Activated naive CD4-positive, alpha-beta T cell (primary cell): ENCODE data around the gene IFI27L1.

ENCODE experiments used
- DNase-seq, 4 experiments: peaks; one replicate each; lab custom pipeline; 2025; lab: John Stamatoyannopoulos, UW

Gene IFI27L1

DNA sequence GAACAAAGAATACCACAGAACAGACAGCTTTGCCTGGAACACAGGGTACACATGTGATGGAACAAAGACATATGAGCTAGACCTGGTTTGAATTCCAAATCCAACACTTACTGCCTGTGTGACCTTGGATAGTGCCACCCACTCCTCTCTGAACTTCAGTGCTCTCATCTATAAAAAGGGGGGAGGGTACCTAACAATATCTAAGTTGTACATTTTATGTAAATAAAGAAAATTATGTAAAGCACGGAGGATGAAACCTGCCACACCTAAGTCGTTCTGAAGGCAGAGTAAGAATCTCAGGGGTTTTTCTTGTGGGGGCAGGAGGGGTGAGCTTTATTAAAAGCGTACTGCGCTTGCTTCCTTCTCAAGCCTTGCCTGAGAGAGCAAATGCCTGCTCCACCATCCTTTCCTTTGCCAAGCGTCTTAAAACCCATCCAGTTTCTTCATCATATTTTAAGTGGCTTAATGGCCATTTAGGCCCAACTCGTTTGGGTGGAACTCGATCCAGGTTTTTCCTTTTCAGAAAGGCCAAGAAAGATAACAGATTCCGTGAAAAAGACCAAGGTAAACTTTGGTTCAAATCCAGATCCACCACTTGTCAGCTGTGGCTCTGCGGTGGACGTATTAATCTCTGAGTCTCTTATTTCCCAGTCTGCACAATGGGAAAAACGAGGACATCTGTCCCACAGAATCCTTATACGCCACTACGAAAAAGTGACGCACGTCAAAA is 1.1 kb upstream of the IFI27L1 start:
- no peak for DNase-seq

DNA sequence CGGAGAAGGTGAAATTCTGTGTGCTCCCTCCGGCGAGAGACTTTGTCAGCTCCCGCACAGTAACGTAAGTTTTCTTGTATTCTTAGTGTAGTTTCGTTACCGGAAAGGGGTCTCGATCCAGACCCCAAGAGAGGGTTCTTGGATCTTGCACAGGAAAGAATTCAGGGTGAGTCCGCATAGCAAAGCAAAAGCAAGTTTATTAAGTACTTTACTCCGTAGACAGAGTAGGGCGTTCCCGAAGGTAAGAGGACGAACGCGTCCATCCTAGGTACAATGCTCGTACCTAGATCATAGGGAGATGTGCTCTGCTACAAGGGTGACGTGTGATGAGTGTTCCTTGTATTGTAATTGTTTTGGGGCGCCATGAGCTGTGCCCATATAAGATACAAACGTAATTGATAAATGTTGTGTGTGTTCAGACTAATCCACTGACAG is 293 bp downstream of the IFI27L1 start:
- DNase-seq = no peak

DNA sequence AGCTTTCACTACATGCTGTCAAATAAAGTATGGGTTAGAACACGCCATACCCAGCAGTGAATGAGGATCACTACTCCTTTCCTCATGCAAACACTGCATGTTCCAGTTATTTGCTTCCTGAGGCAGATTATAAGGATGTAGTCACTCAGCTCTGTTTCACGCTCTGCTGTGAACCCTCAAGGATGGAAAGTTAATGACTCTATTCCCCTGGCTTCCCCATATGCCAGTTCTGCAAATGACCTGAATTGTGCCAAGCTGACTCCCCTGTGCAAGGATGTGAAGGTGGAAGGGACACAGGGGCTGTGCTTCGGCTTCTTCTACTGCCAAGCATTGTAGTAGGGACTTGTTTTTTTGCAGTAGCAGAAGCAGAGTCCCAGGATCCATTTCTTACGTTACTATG is 6.8 kb downstream of the IFI27L1 start:
- no peak for DNase-seq

DNA sequence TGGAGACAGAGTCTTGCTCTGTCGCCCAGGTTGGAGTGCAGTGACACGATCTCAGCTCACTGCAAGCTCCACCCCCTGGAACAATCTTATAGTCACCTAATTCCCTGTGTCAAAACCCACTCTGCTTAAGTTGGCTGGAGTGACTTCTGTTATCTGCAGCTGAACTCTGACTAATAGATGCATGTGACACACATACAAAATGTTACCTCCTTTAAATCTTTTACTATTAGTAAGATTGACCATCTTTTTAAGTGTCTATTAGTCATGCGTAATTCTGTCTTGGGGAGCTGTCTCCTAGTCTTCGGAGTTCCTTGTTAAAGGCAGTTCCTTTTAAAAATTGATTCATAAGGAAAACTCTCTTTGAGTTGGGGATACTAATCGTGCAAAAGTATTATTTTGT is 7.4 kb downstream of the IFI27L1 start:
- no peak for DNase-seq

DNA sequence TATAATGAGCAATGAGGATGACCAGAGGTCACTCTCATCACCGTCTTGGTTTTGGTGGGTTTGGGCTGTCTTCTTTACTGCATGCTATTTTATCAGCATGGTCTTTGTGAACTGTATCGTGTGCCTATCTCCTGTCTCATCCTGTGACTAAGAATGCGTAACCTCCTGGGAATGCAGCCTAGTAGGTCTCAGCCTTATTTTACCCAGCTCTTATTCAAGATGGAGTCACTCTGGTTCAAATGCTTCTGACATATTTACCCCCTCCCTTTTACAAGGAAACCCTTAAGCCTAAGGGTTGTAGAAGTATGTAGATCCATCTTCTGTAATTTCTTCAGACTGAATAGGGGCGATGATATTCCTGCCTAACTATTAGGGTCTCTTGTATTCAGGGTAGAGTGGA is 8.4 kb downstream of the IFI27L1 start:
- no peak for DNase-seq

DNA sequence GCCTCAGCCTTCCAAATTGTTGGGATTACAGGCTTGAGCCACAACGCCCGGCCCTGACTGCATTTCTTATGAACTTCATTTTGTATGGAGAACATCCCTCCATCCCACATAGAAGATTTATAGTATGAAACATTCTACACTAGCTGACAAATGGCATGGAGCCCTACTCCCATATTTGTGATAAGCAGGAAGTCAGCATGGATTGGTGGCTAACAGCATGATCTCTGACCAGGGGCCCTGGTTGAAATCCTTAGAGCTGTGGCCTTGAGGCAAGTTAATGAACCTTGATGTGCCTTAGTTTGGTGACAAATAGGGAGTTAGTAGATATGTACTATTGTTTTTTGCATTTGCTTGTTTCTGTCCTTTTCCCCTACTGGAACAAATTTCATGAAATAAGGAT is 12.3 kb downstream of the IFI27L1 start:
- no peak for DNase-seq

DNA sequence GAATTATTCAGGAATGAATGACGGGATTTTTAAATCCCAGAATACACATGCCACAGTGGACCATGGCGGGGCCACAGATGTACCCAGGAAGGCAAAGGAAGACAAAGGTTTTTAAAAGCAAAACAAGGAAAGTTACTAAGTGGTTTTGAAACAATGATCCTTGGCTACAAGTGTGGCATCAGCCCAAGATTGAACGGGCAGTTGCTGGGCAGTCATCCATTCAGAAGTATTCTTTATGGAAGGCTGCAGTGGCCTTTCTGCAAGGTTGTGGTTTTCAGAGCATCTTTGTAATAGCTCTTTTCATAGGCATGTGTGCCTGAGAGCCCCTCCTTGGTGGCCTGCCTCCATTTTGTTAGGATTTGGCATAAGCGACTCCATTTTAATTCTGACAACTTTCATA is 16.0 kb downstream of the IFI27L1 start:
- no peak for DNase-seq

DNA sequence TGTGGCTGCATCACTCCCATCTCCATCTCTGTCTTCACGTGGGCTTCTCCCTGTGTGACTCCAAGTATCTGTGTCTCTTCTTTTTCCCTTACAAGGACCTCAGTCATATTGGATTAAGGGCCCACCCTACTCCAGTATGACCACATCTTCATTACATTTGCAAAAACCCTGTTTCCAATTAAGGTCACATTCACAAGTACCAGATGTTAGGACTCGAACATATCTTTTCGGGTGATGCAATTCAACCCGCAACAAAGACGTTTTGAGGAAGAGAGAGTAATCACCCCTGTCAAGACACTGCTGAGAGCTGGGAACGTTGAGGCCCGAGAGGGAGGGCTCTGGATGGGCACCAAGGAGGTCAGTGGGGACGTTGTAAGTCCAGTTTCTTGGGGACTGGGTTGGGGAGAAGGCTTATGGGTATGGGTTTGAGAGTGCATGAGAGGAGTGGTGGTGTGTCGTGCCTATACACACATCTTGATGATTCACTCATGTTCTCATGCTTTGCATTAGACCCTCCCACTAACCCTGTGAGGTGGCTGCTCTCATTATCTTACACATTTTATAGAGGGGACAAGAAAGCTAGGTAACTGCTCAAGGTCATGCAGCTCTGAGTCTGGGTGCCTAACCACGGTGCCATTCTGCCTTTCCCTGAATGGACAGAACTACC is 17.3 kb downstream of the IFI27L1 start:
- no peak for DNase-seq

DNA sequence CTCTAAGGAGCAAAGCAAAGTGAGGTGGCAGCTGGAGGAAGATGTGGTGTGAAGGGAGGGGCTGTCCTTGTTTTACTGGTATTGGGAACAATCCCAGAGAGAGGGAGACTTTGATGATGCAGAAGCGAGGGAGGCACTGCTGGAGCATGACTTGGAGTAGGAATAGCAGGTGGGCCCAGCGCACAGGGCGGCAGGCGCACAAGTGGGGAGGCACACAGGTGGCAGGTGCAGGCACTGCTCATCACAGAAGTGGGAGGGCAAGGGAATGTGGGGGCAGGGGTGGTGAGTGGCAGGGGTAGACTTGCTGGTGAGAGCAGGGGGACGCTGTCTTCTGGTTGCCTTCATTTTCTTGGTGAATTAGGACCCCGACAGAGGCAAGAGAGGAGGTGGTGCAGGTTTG is 17.9 kb downstream of the IFI27L1 start:
- DNase-seq = no peak

DNA sequence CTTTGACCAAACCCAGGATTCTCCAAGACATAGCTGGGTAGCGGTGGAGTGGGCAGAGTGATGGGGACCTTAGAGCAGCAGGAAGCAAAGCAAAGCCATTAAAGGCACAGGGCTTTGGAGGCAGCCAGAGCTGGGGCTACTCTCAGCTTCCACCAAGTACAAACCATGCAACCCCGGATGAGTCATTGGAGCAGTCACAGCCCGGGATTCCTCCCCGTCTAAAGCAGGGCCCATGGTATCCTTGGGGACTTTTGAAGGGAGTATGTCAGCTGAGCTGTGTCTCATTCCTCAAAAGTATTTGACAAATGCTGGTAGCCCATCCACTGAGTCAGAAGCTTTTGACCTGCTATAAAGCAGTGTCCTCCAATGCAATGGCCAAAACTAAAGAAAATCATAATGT is 19.7 kb downstream of the IFI27L1 start:
- DNase-seq = no peak

DNA sequence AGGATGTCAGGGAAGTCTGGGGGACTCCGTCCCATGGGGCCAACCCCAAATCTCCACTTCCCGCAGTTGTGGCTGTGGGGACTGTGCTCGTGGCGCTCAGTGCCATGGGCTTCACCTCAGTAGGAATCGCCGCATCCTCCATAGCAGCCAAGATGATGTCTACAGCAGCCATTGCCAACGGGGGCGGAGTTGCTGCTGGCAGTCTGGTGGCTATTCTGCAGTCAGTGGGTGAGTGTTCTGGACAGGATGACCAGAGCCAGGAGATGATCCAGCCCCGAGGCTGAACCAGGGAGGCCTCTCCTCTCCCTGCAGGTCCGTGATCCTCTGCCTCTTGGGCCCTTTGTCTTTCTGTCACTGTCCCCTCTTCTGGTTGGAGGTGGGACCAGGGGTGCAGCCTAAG is 20.6 kb downstream of the IFI27L1 start:
- DNase-seq = no peak

DNA sequence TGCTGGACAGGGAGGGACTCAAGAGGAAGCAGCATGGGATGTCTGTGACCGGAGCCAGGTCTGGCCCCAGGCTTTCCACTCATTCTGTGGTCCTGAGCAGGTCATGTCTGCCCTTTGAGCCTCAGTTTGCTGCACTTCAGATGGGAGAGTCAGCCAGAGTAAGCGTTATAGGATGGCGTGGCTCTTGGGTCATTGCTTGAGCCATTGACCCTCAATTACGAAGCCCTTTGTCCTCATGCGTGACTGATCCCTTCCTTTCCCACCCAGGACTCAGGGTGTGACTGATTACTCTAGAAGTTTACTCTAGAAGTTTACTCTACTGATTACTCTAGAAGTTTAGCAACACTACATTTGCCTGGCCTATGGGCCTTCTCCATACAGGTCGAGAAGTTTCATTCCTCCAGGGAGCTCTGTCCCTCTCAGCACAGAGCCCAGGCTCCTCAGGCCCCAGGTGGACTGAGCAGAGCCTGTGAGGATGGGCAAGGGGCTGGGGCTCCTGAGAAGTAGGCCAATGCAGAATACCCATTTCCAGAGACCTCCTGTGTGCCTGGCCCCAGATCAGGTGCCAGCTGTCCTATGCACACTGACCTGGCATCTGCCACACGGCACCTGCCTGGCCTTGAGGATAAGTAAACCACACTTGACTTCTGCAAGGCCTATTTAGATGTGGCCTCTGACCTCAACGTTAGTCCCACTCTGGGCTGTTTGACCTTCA is 21.8 kb downstream of the IFI27L1 start:
- DNase-seq = no peak

DNA sequence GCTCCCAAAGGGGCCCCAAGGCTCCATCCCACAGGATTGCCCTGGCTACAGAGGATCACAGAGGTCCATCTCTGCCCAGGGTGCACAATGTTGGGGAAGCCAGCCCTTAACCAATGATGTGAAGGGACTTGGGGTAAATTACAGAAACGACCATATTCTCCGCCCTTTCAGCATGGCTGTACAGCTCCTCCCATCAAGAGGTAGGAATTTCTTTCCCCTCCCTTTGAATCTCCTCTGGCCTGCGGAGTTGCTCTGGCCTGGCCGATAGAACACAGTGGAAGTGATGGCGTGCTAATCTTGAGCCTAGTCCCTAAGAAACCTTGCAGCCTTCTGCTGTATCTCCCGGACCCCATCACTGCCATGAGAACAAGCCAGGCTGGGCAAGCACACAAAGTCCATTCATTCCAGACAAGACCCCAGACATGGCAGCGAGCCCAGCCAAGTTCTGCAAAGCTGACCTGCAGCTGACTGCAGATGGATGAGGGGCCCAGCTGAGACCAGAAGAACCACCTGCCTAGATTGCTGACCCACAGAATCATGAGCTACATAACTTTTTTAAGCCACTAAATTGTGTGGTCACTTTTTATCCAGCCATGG is 22.5 kb downstream of the IFI27L1 start:
- no peak for DNase-seq

DNA sequence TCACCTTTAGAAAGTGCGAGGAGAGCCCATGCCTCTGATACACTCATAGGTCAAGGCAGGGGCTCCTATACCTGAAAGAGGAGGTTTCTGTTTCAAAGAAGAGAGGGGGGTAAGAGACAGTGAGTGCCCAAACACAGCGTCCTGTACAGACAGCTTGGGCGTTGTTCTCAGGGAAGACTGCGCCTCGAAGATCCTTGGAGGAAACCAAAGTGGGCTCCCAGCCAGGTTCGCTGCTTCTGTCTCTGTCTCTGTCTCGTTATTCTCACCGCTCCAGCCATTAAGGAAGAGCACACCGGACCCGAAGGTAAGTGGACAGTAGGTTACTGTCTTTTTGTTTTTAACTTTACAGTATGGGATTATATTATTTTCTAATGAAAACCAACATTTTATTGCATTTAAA is 23.6 kb downstream of the IFI27L1 start:
- DNase-seq = no peak

DNA sequence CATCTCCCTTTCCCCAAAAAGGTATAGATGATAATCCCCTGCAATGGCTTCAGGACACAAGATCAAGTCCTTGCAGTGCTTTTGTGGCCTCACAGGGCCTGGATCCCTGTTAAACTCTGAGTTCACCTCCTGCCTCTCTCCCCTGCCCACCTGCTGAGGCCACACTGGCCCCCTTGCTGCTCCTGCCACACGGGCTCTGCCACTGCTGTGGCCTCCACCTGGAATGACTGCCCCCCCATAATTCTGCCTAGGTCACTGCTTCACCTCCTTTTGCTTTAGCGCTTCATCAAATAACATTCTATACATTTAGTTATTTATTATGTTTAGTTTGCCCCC is 28.8 kb downstream of the IFI27L1 start:
- no peak for DNase-seq

DNA sequence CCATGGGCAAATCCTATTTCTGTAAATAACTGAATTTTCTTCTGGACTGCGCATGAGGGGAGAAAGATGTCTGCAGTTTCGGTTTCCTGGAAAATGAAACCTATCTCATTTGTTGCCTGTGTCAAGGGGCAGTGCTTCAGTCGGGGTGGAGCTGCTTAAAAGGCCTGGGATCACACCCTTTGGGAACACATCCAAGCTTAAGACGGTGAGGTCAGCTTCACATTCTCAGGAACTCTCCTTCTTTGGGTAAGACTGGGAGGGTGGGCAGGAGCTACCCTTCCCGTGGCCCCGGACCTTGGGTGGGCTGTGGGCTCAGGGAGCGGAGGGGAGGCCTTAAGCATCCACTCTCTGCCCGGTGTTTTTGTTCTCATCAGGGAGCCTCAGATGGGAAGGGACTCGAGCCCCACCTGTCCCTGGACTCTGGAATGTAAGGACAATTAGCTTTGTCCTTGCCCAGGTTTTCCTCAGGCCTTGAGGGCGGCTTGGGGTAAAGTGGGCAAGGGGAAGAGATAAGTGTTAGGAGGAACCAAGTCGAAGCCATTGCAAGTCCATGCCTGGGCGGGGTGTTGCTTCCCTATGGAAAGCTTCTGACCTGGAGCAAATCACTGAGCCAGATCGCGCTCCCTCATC is 29.6 kb downstream of the IFI27L1 start, which contains the start of gene IFI27:
Gene IFI27, plus strand, starts transcription at position 185 of the 630 bp plus-strand sequence.
- DNase-seq = no peak

DNA sequence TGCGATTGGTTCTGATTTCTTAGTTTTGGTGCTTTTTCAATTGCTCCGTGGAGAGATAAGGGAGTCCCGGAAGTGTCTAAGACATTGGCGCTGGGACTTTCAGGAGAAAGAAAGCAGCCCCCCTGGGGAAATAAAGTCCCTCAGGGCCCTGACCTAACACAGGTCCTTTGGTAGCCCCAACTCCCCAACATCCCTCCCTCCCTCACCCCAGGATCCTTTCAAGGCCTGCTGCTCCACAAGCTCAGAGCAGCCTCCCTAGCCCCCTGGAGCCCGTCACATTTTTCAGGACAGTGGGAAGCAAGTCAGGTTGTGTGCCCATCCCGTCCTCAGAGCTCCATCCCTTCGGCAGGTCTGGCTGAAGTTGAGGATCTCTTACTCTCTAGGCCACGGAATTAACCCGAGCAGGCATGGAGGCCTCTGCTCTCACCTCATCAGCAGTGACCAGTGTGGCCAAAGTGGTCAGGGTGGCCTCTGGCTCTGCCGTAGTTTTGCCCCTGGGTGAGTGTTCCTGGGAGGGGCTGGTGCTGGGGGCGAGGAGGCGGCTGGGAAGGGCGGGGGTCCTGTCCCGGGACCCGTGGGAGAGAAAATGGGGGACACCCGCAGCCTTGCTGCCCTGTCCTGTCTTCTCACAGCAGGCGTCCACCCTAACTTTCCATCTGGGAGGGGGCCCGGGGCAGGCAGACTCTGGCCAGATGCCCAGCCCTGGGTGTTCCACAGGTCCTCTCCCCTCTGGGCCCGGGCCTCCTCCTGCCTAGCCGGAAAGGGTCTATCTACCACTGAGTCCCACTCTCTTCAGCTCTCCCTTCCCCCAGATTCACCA is 30.4 kb downstream of the IFI27L1 start:
- DNase-seq = no peak

DNA sequence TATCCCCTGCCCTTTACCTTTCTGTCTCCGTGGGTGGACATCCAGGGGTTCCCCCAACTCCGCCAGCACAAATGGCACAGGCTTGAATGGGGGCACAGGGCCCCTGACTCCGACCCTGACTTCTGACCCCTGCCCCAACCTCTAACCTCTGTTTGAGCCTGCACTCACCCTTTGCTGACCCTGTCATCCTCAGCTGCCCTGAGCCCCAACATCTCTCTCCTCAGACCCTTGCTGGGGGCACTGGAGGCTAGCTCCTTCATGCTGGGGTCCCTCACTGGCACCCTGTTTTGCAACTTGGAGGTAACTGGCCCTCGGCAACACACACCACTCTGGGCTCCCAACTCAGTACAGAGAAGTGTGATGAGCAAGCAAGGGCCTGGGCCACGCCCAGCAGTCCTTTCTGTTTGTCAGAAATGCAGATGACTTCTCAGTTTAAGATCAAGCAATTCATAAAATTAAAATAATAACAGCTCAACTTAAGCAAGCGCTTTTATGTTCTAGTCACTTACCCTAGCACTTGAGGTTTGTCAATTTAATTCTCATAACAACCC is 31.5 kb downstream of the IFI27L1 start:
- DNase-seq = no peak

DNA sequence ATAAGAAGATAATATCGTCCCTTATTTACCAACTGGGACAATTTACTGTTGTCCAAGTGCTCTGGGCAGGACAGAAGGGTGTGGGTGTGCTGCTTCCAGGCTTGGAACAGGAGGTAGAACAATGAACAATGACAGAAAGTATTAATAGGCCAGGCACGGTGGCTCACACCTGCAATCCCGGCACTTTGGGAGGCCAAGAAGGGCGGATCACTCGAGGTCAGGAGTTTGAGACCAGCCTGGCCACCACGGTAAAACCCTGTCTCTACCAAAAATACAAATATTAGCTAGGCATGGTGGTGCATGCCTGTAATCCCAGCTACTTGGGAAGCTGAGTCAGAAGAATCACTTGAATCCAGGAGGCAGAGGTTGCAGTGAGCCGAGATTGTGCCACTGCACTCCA is 32.0 kb downstream of the IFI27L1 start:
- no peak for DNase-seq

DNA sequence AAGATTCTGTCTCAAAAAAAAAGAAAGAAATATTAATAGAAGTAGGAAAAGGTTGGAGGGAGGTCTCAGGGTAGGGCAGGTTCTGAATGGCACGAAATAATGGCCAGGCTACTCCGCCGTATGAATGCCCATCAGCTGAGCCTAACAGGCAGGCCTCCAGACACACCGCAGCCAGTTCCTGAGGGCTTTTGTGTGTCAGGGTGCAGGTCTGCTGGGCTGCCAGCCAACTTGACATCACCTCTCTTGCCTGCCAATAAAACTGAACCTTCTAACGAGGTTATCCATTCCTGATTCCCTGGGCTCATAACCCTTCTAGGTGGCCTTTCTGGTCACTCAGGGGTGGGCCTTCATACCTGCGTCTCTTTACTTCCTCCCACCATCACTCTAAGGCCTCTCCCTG is 32.4 kb downstream of the IFI27L1 start:
- no peak for DNase-seq

DNA sequence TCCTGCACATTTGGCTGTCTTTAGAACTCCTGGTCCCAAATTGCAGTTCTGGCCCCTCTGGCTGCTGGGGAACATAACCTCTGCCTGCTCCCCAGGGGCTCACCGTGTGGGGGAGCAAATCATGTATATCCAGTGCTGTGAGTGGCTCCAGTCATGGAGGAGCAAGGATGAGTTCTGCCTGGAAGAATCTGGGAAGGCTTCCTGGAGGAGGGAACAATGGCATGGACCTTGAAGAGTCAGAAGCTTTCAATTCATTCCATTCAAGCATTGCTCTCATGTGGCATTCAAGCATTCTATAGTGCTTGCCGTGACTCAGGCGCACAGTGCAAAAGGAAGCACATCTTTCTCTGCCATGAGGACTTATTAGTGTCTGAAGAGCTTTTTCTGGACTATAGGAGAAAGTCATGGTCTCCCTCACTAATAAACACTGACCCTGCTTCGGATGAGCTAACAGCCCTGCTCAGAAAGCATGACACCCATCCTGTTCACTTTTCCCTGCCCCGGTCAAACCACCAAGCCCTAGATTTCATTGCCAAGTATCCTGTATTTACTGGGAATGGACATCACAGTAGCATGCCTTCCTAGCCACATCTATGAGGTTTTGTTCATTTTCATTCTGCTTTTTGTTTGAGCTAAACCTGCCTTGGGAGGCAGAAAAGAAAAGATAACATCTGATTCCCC is 32.9 kb downstream of the IFI27L1 start:
- no peak for DNase-seq
